GM10847 (cell line): ENCODE data around the gene TVP23A.

Experiments
- POLR2A ChIP-seq: IDR thresholded peaks from 2 replicates; pipeline ENCODE4 v1.6.1; 2011; ENCODE audit not compliant: insufficient read length; ENCODE audit errors: extremely low read depth

The TVP23A gene

DNA sequence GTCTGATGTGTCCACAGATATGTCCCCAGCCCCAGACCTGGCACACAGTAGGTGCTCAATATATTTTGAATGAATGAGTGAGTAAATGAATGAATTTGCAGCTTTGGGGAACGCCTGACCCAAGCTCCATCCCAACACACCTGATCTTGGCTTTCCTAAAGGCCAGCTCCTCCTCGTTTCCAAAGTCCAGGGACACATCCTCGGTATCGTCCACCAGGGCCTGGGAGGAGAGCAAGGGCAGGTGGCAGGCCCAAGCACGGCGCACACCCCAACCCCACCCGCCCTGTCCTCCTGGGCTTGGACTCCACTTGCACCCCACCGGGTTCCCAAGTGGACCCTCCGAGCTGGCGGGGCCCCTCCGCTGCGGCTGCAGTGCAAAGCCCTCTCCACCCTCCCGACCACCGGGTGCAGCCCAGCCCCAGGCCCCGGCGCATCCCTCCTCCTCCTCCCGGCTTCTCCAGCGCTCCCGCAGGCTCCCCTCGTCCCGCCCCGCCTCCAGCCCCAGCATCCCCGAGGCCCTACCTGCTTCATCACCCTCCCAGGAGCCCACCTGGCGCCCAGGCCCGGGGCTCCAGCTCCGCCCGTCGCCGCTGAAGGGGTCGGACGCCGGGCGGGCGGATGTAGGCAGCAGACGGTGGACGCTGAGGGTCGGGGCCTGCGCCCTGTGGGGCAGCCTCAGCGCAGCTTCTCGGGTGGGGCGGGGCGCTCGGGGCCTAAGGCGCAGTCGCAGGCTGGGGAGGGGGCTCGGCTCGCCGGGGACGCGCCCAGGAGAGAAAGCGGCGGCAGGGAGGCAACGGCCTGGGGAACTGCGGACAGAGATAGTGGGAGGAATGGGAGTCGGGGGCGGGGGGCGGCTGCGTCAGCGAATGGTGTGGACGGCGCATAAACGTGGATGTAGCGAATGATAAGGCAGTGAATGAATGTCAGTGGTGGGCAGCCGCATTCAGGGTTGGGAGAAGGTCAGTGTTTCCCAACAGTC is at the start of gene TVP23A:
Gene TVP23A (minus strand): TSS at position 832 of the 979 bp plus-strand sequence. CDS start 301 bp downstream, at position 531.
- TF ChIP-seq POLR2A = no peak

- no peak for TF ChIP-seq POLR2A
Observed at GRCh38 chr16:10868104-10868595, 49.6 kb upstream of the TVP23A start.

DNA sequence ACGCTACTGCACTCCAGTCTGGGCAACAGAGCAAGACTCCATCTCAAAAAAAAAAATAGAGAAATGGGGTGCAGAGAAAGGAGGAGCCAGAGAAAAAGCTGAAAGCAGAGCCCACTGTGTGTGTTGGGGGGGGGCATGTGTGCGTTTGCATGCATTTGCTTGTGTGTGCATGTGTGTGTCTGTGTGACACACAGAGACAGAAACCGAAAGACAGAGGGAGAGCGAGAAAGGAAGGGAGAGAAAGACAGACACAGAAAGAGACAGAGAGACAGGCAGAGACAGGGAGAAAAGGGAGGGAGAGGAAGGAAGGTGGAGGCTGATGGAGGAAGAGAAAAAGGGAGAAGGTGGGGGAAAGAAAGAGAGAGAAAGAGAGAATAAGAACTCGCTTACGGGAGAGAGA is 48.6 kb upstream of the TVP23A start:
- TF ChIP-seq POLR2A = no peak

DNA sequence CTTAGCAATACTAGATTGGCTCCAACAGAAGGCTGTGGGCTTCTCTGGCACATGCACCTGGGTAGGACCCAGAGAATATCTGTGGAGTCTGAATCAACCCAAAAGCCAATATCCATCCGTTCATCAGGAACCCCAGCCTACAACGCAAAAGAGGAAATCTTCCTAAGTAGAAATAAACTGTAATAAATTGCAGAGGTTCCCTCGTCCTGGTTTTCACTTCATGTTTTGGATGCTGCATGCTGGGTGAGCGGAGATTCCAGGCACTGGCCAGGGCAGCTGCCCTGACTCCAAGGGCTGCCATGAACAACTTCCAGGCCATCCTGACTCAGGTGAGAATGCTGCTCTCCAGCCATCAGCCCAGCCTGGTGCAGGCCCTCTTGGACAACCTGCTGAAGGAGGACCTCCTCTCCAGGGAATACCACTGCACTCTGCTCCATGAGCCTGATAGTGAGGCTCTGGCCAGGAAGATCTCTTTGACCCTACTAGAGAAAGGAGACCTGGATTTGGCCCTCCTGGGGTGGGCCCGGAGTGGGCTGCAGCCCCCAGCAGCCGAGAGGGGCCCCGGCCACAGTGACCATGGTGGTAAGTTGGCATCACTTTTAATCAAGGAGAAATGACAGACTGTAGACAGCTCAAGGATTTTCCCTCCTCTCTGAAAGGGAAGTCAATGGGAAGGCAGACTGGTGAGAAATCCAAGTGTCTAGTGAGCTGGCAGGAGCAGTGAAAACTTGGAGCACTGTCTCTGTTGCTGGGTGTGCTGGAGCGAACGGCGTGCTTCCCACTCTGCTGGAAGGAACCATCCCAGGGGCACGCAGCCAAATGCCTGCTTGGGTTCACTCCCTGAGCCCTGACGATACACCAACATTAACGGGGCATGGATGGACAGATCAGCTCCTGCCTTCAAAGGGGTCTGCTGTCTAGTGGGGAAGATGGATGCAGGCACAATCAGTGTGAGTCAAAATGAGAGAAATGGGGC is 47.7 kb upstream of the TVP23A start:
- no peak for TF ChIP-seq POLR2A

DNA sequence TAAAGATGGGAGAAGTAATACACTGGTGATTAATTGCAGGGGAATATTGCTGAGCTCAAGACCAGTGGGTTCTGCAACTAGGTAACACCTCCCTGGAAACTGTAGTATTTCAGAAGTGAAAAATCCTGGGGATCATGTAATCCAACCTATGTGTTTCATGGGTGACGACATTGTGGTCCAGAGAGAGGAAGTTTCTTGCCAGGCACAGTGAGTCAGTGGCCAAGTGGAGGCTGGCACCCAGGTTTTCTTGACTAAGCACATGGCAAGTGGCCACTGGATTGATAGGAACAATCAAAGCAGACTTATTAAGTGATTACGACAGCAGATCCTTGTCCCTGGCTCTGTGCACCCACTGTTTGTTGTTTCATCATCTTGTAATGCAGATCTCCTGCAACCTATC is 43.8 kb upstream of the TVP23A start:
- TF ChIP-seq POLR2A = no peak

DNA sequence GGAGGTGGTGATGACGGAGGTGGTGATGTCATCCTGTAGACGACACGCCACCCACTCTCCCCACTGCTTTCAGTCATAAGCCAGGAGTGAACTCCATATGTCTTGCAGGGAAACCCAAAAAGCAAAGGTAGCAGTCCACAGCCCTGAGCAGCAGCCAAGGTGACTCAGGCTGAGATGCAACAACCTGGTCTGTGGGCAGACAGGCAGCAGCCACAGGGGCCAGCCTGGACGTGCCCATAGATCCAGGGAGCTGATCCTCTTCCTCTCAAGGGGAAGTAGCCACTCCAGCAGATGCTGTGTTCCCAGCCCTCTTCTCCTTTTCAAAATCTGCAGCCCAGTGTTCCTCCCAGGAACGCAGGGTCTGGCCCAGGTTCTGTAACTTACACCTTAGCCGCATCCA is 41.1 kb upstream of the TVP23A start:
- TF ChIP-seq POLR2A = no peak

DNA sequence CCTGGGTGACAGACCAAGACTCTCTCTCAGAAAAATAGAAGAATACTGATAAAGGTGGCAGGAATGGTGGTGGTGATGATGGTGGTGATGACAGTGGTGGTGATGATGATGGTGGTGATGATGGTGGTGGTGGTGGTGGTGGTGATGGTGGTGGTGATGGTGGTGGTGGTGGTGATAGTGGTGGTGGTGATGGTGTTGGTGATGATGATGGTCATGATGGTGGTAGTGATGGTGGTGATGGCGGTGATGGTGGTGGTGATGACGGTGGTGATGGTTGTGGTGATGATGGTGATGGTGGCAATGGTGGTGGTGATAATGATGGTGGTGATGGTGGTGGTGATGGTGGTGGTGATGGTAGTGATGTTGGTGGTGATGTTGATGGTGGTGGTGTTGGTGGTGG is 40.4 kb upstream of the TVP23A start:
- TF ChIP-seq POLR2A = no peak

DNA sequence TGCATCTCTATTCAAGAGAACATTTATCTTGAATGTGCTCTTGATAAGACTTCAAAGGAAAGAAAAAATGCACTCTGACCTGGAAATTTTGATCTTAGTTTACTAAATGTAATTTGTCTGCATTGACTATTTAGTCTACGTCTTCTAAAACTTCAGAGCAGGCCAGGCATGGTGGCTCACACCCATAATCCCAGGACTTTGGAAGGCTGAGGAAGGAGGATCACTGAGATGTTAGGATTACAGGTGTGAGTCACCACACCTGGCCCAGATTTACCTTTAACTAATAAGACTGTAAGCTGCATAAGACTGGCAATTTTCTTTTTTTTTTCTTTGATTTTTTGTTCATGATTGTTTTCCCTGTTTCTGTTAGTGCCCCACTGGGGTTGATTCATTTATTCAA is 39.6 kb upstream of the TVP23A start:
- no peak for TF ChIP-seq POLR2A

GRCh38 chr16:10856042-10856441 is 37.4 kb upstream of the TVP23A start:
- TF ChIP-seq POLR2A = no peak

- no peak for TF ChIP-seq POLR2A
Observed at GRCh38 chr16:10852948-10853347, 34.4 kb upstream of the TVP23A start.

DNA sequence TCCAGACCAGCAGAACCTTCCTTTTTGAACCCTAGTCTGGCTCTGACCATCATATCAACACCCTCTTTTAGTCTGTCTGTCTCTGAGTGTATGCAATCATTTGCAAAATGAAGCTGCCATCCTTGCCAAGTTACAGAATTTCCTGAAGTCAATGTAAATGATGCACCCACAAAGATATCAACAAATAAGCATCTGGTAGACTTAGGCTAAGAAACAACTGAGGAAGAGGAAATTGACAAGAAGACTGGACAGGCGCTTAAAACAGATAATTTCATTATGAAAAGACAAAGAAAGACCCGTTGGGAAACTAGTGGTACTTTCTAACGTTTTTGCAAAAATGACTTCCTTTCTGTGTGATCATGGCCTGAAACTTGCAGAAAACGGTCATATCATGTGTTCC is 33.7 kb upstream of the TVP23A start:
- TF ChIP-seq POLR2A = no peak

GRCh38 chr16:10851512-10851911 is 32.9 kb upstream of the TVP23A start:
- TF ChIP-seq POLR2A = no peak

GRCh38 chr16:10850478-10850850 is 31.9 kb upstream of the TVP23A start:
- TF ChIP-seq POLR2A = no peak

GRCh38 chr16:10849736-10850477 is 31.3 kb upstream of the TVP23A start:
- no peak for TF ChIP-seq POLR2A

- TF ChIP-seq POLR2A = no peak
Observed at GRCh38 chr16:10847176-10847575, 28.6 kb upstream of the TVP23A start.

DNA sequence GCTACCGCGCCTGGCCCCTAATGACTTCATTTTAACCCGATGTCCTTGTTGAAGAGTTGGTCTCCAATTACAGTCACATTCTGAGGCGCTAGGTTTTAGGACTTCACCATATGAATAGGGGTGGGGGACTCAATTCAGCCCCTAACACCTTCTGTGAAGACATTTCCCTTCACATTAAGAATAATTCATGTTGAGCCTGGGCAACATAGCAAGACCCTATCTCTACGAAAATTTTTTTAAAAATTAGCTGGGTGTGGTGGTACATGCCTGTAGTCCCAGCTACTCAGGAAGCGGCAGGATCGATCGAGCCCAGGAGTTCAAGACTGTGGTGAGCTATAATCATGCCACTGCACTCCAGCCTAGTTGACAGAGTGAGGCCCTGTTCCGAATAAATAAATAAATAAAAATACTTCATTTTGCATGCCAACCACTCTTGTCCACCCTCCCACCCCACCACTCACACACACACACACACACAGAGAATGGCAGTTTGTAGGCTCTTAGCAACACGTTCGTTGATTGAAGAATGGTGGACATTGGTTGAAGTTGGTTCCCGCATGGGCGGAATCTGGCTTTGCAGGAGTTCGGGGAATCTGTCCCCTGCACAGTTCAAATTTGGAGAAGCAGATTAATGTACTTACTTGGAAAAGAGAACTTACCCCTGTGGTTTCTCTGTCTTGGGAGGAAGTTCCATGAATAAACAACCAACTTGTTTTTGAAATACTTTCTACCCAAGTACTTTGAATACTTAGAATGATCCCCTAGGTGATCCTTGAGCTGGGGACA is 27.8 kb upstream of the TVP23A start:
- TF ChIP-seq POLR2A = no peak
